Skeletal muscle tissue (tissue), 4 donors: ENCODE measurements around the gene STUM. TPM values are rescaled to one million over a fixed set of nuclear protein-coding genes. Genes with fewer than 3 reads are reported as not detected.

Experiments
- H3K27ac ChIP-seq: one replicate; pipeline ENCODE4 v1.7.0; 2013; ENCODE audit warnings: mild to moderate bottlenecking, low read depth, low read length, inconsistent platforms
- H3K27me3 ChIP-seq, 3 donors: one replicate each; pipeline ENCODE4 v1.7.0; 2013; ENCODE audit warnings: low read length in 3 of 3; ENCODE audit not compliant: control insufficient read depth in 3 of 3, insufficient read depth in 3 of 3
- H3K36me3 ChIP-seq, 3 donors: one replicate each; pipeline ENCODE4 v1.7.0; 2013; ENCODE audit warnings: low read length in 3 of 3; ENCODE audit not compliant: control insufficient read depth in 3 of 3, insufficient read depth in 3 of 3
- H3K4me1 ChIP-seq, 3 donors: one replicate each; pipeline ENCODE4 v1.7.0; 2013; ENCODE audit warnings: low read length in 3 of 3, mild to moderate bottlenecking in 3 of 3; ENCODE audit not compliant: control insufficient read depth in 3 of 3, insufficient read depth in 3 of 3
- H3K4me3 ChIP-seq, 3 donors: one replicate each; pipeline ENCODE4 v1.7.0; 2013; ENCODE audit warnings: low read length in 3 of 3
- H3K9ac ChIP-seq, 3 donors: one replicate each; pipeline ENCODE4 v1.7.0; 2013; ENCODE audit warnings: low read length in 3 of 3, mild to moderate bottlenecking in 3 of 3, moderate library complexity in 2 of 3, low read depth in 1 of 3
- H3K9me3 ChIP-seq, 3 donors: one replicate each; pipeline ENCODE4 v1.7.0; 2013; ENCODE audit warnings: low read length in 3 of 3; ENCODE audit not compliant: control insufficient read depth in 3 of 3
- total RNA-seq: library from RNA; depleted of rRNA; stranded (reverse); fragments of >200 nt; gene quantifications from one replicate; pipeline ENCODE4 v1.2.3, GENCODE V29; 2014
- donor health status: Osteomylitis.

Gene STUM
- total RNA-seq, 1 donor from 2014 or later, result 2.6 TPM

DNA sequence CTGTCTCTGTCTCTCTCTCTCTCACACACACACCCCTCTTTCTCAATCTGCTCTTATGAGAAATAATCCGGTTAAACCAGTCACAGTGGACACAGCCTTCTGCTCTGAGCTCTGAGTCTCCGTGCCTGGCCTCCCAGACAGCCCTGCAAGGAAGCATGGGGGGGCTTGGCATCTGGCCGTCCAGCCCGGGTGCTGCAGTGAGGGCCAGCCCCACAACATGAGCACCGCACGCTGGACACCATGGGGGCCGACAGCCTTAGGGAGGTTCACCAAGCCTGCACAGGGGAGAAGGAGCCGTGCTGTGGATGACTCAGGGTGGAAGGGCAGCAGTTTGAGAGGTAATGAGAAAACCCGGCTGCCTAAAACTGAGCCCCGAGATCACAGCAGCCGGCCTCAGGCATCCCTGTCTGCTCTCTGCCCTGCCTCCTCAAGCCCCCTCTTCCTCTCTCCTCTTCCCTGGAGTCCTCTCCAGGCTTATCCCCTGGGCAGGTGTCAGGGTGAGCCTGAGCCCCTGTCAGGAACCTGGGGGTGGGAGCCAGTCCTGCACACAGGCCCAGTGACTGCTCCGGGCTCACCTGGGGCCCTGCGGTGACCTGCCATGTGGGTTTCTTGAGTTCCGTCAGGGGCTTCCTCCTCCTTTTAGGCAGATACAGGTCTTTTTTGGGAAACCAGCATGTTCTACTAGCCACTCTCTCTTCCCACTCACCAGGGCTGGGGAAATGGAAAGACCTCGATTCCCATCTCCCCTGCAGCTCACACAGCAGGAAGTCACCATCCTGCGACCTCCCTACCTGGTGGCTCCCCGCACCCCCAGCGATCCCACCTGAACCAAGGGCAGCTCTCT lies 97.7 kb downstream of the STUM start:
- Histone ChIP-seq H3K27me3 (no peaks in the 10 kb centered on the region), H3K9me3 (no peaks in the 10 kb centered on the region), H3K36me3 (peaks cover 24 to 46% (median 29%) of the 10 kb centered on the region in 3 donors), H3K4me3 (no peak overlapping the region), H3K27ac (no peak overlapping the region), H3K9ac (peak overlapping the region in 2 of 3 donors; percentile 23 to 33), H3K4me1 (peaks cover 30 to 47% (median 41%) of the 10 kb centered on the region in 3 donors)

DNA sequence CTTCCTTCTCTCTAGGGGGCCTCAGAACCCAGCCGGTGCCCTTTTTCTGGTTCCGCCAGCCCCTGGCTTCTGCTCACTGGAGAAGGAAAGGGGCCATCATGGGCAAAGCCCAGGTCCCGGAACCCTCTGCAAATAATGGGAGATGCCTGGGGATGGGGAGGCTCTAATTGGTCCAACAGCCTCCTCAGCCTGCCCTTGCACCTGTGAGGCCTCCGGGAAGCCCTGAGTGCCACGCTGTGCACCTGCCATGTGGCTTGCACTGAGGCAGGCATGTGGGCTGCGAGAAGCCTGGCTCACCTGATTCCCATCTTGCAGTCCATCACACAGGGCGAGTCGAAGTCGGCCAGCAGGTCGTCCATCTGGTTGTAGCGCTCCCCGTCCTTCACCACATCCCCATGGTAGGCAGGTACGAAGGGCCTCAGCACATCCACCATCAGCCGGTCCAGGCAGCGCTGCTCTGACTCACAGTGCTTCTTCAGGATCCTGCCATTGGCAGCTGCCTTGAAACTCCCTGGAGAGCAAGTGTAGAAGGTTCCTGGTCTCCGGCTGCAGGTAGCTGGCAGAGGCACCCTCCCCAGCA lies 98.4 kb downstream of the STUM start:
- H3K4me3 ChIP-seq, result no peak overlapping the region
- no peaks in the 10 kb centered on the region for H3K27me3 ChIP-seq
- no peaks in the 10 kb centered on the region for H3K9me3 ChIP-seq
- H3K36me3 ChIP-seq, result peaks cover 18 to 39% (median 25%) of the 10 kb centered on the region in 3 donors
- peaks cover 30 to 47% (median 39%) of the 10 kb centered on the region in 3 donors for H3K4me1 ChIP-seq
- no peak overlapping the region for H3K27ac ChIP-seq
- peak overlapping the region in 1 of 3 donors; percentile 23 for H3K9ac ChIP-seq

DNA sequence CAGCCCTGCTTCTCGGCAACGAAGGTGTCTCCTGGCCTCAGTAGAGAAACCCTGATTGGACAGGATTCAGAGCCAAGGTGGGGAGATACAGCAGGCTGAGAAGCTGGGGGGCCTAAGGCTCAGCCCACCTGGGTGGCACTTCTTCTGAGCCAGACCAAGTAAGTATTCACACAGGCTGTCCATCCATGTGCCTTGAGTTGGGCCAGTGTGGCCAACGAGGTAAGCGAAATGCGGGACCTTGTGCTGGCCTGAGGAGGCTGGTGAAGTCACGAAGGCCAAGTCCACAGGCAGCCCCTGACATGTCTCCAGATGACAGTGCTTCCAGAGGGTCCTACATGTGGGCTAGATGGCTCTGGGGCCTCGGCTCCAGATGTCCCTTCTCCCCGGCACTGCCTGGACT lies 99.2 kb downstream of the STUM start:
- no peaks in the 10 kb centered on the region for H3K9me3 ChIP-seq
- H3K27ac ChIP-seq, result no peak overlapping the region
- peak overlapping the region in 1 of 3 donors; percentile 8 for H3K9ac ChIP-seq
- peaks cover 18 to 35% (median 25%) of the 10 kb centered on the region in 3 donors for H3K36me3 ChIP-seq
- H3K4me1 ChIP-seq, result peaks cover 30 to 47% (median 39%) of the 10 kb centered on the region in 3 donors
- no peak overlapping the region for H3K4me3 ChIP-seq
- no peaks in the 10 kb centered on the region for H3K27me3 ChIP-seq

DNA sequence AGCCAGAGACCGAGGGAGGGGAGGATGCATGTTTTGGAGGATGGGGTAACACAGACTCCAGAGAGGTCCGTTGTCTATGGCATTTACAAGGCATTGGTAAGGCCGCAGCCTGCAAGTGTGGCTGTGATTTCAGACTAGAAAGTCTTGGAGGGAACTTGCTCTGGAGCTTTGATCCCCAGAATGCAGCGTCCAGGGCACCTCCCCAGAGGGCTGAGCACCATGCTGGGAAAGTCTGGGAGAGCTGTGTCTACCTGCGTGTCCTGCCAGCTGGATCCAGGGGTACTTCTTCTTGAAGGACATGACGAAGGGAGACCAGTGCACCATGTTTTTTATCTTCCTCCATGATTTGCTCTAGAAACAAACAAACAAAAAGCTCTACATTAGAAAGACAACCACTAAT lies 99.9 kb downstream of the STUM start:
- Histone ChIP-seq H3K4me1 (peaks cover 29 to 44% (median 39%) of the 10 kb centered on the region in 3 donors), H3K27ac (no peak overlapping the region), H3K36me3 (peaks cover 18 to 35% (median 25%) of the 10 kb centered on the region in 3 donors), H3K9me3 (no peaks in the 10 kb centered on the region), H3K9ac (no peak overlapping the region), H3K27me3 (no peaks in the 10 kb centered on the region), H3K4me3 (no peak overlapping the region)

DNA sequence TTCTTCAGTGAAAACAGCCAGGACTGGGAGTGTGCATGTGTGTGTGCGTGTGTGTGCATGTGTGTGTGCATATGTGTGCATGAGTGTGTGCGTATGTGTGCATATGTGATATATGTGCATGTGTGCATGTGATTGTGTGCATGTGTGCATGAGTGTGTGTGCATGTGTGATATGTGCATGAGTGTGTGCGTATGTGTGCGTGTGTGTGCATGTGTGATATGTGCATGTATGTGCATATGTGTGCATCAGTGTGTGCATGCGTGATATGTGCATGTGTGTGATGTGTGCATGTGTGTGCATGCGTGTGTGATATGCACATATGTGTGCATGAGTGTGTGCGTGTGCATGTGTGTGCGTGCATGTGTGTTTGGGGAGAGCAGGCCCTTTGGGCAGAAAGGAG lies 100.7 kb downstream of the STUM start:
- Histone ChIP-seq H3K4me1 (peaks cover 26 to 40% (median 39%) of the 10 kb centered on the region in 3 donors), H3K9ac (no peak overlapping the region), H3K36me3 (peaks cover 18 to 31% (median 25%) of the 10 kb centered on the region in 3 donors), H3K9me3 (no peaks in the 10 kb centered on the region), H3K27ac (no peak overlapping the region), H3K4me3 (no peak overlapping the region), H3K27me3 (no peaks in the 10 kb centered on the region)

DNA sequence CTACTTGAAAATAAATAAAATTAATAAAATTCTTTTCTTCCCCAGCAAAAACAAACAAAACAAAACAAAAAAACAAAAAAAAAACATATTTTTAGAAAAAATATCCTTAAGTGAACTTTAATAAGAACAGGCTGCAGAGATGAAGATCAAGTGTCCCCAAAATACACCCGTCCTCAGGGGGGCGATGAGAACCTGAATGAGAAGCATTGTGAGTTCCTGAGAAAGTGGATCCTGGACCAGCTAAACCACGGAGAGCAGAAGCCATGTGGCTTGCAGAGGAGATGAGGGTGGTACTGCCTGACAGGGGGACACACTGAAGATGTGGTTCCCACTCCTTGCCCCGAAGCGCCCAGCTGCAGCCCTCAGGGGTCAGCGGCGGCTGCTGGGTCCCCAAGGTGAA lies 101.2 kb downstream of the STUM start:
- no peak overlapping the region for H3K27ac ChIP-seq
- no peaks in the 10 kb centered on the region for H3K9me3 ChIP-seq
- H3K4me3 ChIP-seq, result no peak overlapping the region
- no peaks in the 10 kb centered on the region for H3K27me3 ChIP-seq
- peaks cover 24 to 42% (median 39%) of the 10 kb centered on the region in 3 donors for H3K4me1 ChIP-seq
- peaks cover 18 to 26% (median 25%) of the 10 kb centered on the region in 3 donors for H3K36me3 ChIP-seq
- H3K9ac ChIP-seq, result no peak overlapping the region

DNA sequence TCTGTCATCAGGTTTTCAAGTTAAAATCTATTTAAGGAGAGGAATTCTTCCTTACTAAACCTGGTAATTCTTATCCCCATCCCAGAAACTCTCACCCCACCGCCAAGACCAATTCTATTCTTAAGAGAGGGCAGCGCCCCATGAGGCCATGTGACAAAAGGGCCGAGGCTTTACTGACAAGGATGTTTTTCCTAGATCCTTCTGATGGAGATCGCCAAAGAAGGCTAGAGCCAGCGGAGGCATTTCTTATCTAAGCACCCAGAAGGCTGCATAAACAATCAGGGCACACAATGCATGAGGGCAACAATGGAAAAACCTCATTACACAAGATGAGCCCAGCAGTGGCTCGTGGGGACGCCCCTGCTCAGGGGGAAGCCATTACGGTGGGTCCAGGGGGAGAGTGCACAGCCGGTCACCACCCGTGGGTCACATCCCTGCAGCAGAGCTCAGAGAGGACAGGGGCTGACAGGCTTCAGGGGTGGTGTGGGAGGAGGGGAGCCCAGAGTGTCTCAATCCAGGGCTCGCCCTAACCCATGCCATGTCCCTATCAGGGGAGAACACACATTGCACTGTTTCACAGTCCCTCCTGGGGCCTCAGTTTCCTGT lies 101.8 kb downstream of the STUM start:
- no peak overlapping the region for H3K4me3 ChIP-seq
- no peaks in the 10 kb centered on the region for H3K27me3 ChIP-seq
- no peak overlapping the region for H3K27ac ChIP-seq
- peaks cover 18 to 22% (median 21%) of the 10 kb centered on the region in 3 donors for H3K36me3 ChIP-seq
- no peaks in the 10 kb centered on the region for H3K9me3 ChIP-seq
- H3K4me1 ChIP-seq, result peaks cover 18 to 42% (median 40%) of the 10 kb centered on the region in 3 donors
- H3K9ac ChIP-seq, result peak overlapping the region in 1 of 3 donors; percentile 50

DNA sequence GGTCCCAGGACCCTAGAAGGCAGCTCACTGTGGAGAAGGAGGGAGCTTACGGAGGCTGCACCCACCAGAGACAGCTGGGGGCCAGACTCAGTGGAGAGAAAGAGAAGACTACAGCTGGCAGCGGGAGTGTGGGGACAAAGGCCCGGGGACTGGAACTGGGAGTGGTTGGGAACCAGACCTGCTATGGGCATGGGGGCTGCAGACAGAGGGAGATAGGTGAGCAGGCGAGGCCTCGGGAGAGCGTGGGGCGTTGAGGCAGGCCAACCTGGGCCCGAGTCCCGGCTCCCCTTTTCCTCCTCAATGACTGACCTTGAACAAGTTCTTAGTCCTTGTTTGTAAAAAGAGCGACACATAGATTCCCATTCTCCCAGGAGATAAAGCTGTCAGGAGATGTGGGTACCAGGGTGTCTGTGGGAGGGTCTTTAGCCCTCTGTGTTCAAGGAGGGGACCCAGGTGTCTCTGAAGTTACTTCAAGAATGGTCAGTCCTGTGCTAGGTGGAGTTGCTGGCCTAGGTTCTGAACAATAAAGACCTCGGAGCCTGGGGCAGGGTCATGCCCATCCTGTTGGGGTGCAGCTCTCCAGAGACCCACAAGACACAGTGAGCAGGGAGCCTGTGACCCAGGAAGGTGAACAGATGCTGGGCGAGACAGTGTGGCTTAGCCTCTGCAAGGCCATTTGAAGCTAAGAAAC lies 102.6 kb downstream of the STUM start:
- no peaks in the 10 kb centered on the region for H3K9me3 ChIP-seq
- H3K4me1 ChIP-seq, result peaks cover 10 to 42% (median 40%) of the 10 kb centered on the region in 3 donors
- no peaks in the 10 kb centered on the region for H3K27me3 ChIP-seq
- no peak overlapping the region for H3K4me3 ChIP-seq
- H3K36me3 ChIP-seq, result peaks cover 18 to 22% (median 21%) of the 10 kb centered on the region in 3 donors
- no peak overlapping the region for H3K27ac ChIP-seq
- H3K9ac ChIP-seq, result peak overlapping the region in 1 of 3 donors; percentile 50

DNA sequence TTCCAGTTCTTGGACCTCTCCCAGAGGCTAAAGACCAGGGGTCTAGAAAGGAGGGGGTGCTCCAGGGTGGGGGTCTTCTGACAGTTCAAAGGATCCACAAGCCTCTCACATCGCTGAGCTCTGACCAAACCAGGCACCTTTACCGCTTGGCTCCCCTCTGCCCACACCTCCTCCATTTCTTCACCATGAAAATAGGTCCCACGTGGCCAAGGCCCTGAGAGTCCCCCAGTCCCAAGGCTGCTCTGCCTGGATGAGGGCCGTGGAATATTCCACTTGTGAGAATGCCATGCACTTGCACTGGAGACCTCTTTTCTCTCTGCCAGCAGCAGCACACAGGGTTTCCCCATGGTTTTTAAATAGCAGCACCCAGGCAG lies 103.2 kb downstream of the STUM start:
- Histone ChIP-seq H3K9me3 (no peaks in the 10 kb centered on the region), H3K9ac (no peak overlapping the region), H3K36me3 (peaks cover 14 to 21% (median 20%) of the 10 kb centered on the region in 3 donors), H3K4me1 (peaks cover 4 to 43% (median 40%) of the 10 kb centered on the region in 3 donors), H3K27ac (no peak overlapping the region), H3K4me3 (no peak overlapping the region), H3K27me3 (no peaks in the 10 kb centered on the region)
